Lung (tissue), 12 donors: ENCODE results near the gene GPR61. TPM values are rescaled to one million over a fixed set of nuclear protein-coding genes. Genes with fewer than 3 reads are reported as not detected.

Experiments
- ATAC-seq: fragments of 200-7000 bp; cut with Tn5 transposase; one replicate; pipeline ENCODE4 v1.9.1; 2020; ENCODE audit warnings: moderate number of reproducible peaks; ENCODE audit not compliant: insufficient read depth, low FRiP score
- DNase-seq, 3 donors: peaks; one replicate each; pipeline ENCODE4 v3.0.0-alpha.2; 2013 to 2017
- H3K27ac ChIP-seq, 2 donors: one replicate each; pipeline ENCODE4 v1.5.1; 2013; ENCODE audit warnings: mild to moderate bottlenecking in 2 of 2, moderate library complexity in 2 of 2, control low read depth in 1 of 2, inconsistent platforms in 1 of 2, low read depth in 1 of 2, low read length in 1 of 2
- H3K27me3 ChIP-seq, 3 donors: one replicate each; pipeline ENCODE4 v1.5.1; 2013; ENCODE audit warnings: low read length in 2 of 3; ENCODE audit not compliant: control insufficient read depth in 3 of 3, insufficient read depth in 3 of 3
- H3K36me3 ChIP-seq, 4 donors: one replicate each; pipeline ENCODE4 v1.5.1; 2013; ENCODE audit warnings: low read length in 4 of 4, mild to moderate bottlenecking in 1 of 4, moderate library complexity in 1 of 4; ENCODE audit not compliant: control insufficient read depth in 4 of 4, insufficient read depth in 4 of 4
- H3K4me1 ChIP-seq, 5 donors: one replicate each; pipeline ENCODE4 v1.5.1; 2013; ENCODE audit warnings: low read length in 5 of 5, mild to moderate bottlenecking in 2 of 5, moderate library complexity in 1 of 5; ENCODE audit not compliant: control insufficient read depth in 5 of 5, insufficient read depth in 5 of 5
- H3K4me3 ChIP-seq: one replicate; pipeline ENCODE4 v1.5.1; 2013; ENCODE audit warnings: mild to moderate bottlenecking, control low read depth, moderate library complexity
- H3K9ac ChIP-seq, 2 donors: one replicate each; pipeline ENCODE4 v1.5.1; 2013; ENCODE audit warnings: low read length in 2 of 2, control low read depth in 1 of 2; ENCODE audit not compliant: insufficient read depth in 1 of 2
- H3K9me3 ChIP-seq, 4 donors: one replicate each; pipeline ENCODE4 v1.5.1; 2013; ENCODE audit warnings: low read length in 3 of 4, mild to moderate bottlenecking in 1 of 4, moderate library complexity in 1 of 4; ENCODE audit not compliant: control insufficient read depth in 4 of 4, insufficient read depth in 3 of 4
- CTCF ChIP-seq: IDR thresholded peaks from 2 replicates; pipeline ENCODE4 v1.5.1; 2012; ENCODE audit warnings: mild to moderate bottlenecking; ENCODE audit errors: control extremely low read depth, extremely low read depth
- WGBS, 2 donors: extraction: QIAGEN DNeasy Blood & Tissue Kit; methylation state at CpG; one replicate each; pipeline ENCODE4 v1.1.7; 2013; 5-methylcytosine and 5-hydroxymethylcytosine counted together
- polyA plus RNA-seq, 2 donors: library from polyadenylated mRNA; stranded (reverse); fragments of 200-250 nt; gene quantifications; one replicate each; pipeline ENCODE4 v1.2.1, GENCODE V29; 2013
- total RNA-seq, 2 donors: library from RNA; depleted of rRNA in 1 of 2; stranded (reverse); fragments of >200 nt in 1 of 2; gene quantifications; one replicate each; pipeline ENCODE4 v1.2.1, GENCODE V29; 2014 to 2021
- donor health status: control.
- donor health status: control.
- donor health status: Bipolar disorder and iron deficiency.
- donor health status: healthy.
- donor health status: DM: yes; HTN: yes; CAD: no.

The GPR61 gene
- total and polyA plus RNA-seq, 4 donors: not detected

- no peak for ATAC-seq
- H3K36me3 ChIP-seq: peaks cover 9 to 41% (median 31%) of the 10 kb centered on the region in 4 donors
- peaks cover 0 to 11% (median 0%) of the 10 kb centered on the region in 5 donors for H3K4me1 ChIP-seq
- no peak overlapping the region for H3K9ac ChIP-seq
- 92 to 98% methylated on average over 2 of the region's 2 CpGs for WGBS, 2 donors
- no peak for DNase-seq
- TF ChIP-seq CTCF: no peak
- H3K4me3 ChIP-seq: no peak overlapping the region
- no peak overlapping the region for H3K27ac ChIP-seq
- H3K9me3 ChIP-seq: no peaks in the 10 kb centered on the region
- no peaks in the 10 kb centered on the region for H3K27me3 ChIP-seq
Measured at GRCh38 chr1:109582021-109582420, 42.3 kb downstream of the GPR61 start.

DNA sequence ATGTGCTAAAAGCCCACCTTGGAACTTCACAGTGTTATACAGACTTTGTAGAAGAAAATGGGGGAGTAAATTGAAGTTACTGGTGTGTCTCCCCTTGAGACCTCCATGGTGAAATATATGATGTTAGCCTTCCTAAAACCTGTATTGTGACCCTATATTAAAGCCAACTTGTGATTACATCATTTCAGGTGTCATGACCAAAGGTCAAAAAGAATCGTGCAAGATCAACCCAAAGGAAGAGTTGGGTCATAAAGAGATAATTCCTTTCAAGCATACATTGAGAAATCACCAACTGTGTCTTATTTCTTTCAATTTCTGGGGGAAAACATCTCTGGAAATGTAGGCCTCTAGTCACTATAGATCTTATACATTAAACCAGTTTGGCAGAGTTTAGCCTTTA is 45.1 kb downstream of the GPR61 start:
- Histone ChIP-seq H3K9me3 (no peaks in the 10 kb centered on the region), H3K4me1 (no peaks in the 10 kb centered on the region), H3K4me3 (no peak overlapping the region), H3K9ac (no peak overlapping the region), H3K27me3 (no peaks in the 10 kb centered on the region), H3K36me3 (peaks cover 7 to 51% (median 31%) of the 10 kb centered on the region in 4 donors), H3K27ac (no peak overlapping the region)
- TF ChIP-seq CTCF: no peak
- 45 to 79% methylated on average over 1 of the region's 1 CpG for WGBS, 2 donors
- no peak for DNase-seq
- ATAC-seq: no peak

DNA sequence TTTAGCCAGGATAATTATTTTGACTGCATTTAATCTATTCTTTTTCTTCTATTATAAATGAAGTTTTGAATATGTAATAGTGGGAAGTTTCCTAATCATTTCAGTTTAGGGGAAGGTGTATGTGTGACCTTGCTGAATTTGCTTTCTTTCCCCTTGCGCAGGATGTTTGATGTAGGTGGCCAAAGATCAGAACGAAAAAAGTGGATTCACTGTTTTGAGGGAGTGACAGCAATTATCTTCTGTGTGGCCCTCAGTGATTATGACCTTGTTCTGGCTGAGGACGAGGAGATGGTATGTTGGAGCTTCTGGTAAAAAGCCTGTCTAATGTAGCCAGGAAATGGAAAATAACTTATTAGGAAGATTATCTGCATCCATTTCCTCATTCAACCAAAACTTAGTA is 46.4 kb downstream of the GPR61 start:
- H3K4me3 ChIP-seq: no peak overlapping the region
- peaks cover 9 to 42% (median 27%) of the 10 kb centered on the region in 4 donors for H3K36me3 ChIP-seq
- no peak for ATAC-seq
- DNase-seq: no peak
- H3K9me3 ChIP-seq: no peaks in the 10 kb centered on the region
- H3K4me1 ChIP-seq: no peaks in the 10 kb centered on the region
- no peaks in the 10 kb centered on the region for H3K27me3 ChIP-seq
- no peak overlapping the region for H3K9ac ChIP-seq
- 84 to 86% methylated on average over 3 of the region's 3 CpGs for WGBS, 2 donors
- no peak for TF ChIP-seq CTCF
- no peak overlapping the region for H3K27ac ChIP-seq

DNA sequence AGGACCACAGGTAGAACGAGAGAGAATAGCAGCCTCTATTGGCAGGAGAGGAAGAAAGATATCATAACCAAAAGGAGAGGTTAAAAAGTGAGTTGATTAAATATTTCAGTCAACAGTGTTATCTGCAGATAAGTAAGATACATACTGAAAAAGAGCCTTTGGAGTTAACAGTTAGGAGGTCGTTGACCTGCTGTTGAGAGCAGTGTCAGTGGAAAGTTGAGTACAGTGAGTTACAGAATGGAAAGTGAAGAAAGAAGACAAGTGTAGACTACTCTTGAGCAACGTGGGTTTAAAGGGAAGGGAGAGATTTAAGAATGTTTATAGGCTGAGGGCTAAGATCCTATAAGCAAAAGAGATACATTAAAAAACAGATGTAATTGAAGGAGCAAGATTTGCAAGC is 49.5 kb downstream of the GPR61 start:
- Histone ChIP-seq H3K36me3 (peaks cover 7 to 60% (median 35%) of the 10 kb centered on the region in 4 donors), H3K9ac (no peak overlapping the region), H3K4me1 (no peaks in the 10 kb centered on the region), H3K27me3 (no peaks in the 10 kb centered on the region), H3K4me3 (no peak overlapping the region), H3K27ac (no peak overlapping the region), H3K9me3 (no peaks in the 10 kb centered on the region)
- 61 to 72% methylated on average over 3 of the region's 3 CpGs for WGBS, 2 donors
- no peak for TF ChIP-seq CTCF
- ATAC-seq: no peak
- no peak for DNase-seq
